ENCODE measurements around the gene MEGF6.

The MEGF6 gene

GRCh38 chr1:3644273-3644672 is 33.0 kb upstream of the MEGF6 start:
- DNase-seq (no peak), ATAC-seq (no peak)

- no peak for ATAC-seq
- DNase-seq = no peak
Observed at GRCh38 chr1:3642919-3643675, 31.8 kb upstream of the MEGF6 start.

- DNase-seq (no peak), ATAC-seq (no peak)
Observed at GRCh38 chr1:3641816-3642215, 30.5 kb upstream of the MEGF6 start.

- no peak for ATAC-seq
- DNase-seq = no peak
Observed at GRCh38 chr1:3641046-3641760, 29.9 kb upstream of the MEGF6 start.

GRCh38 chr1:3640121-3640837 is 29.0 kb upstream of the MEGF6 start:
- no peak for DNase-seq
- ATAC-seq = no peak

- ATAC-seq (no peak), DNase-seq (no peak)
Observed at GRCh38 chr1:3639397-3639911, 28.1 kb upstream of the MEGF6 start.

GRCh38 chr1:3638676-3639075 is 27.4 kb upstream of the MEGF6 start:
- no peak for DNase-seq
- ATAC-seq = no peak

- DNase-seq = no peak
- ATAC-seq = no peak
Observed at GRCh38 chr1:3638027-3638426, 26.7 kb upstream of the MEGF6 start.

- DNase-seq (no peak), ATAC-seq (no peak)
Observed at GRCh38 chr1:3636531-3636930, 25.2 kb upstream of the MEGF6 start.

GRCh38 chr1:3636080-3636479 is 24.8 kb upstream of the MEGF6 start:
- DNase-seq (no peak), ATAC-seq (no peak)

- no peak for ATAC-seq
- DNase-seq = no peak
Observed at GRCh38 chr1:3634059-3634800, 22.9 kb upstream of the MEGF6 start.

GRCh38 chr1:3633344-3634058 is 22.2 kb upstream of the MEGF6 start:
- DNase-seq = no peak
- no peak for ATAC-seq

GRCh38 chr1:3632716-3633343 is 21.5 kb upstream of the MEGF6 start:
- ATAC-seq (no peak), DNase-seq (no peak)

- DNase-seq = no peak
- ATAC-seq = no peak
Observed at GRCh38 chr1:3632298-3632697, 21.0 kb upstream of the MEGF6 start.

GRCh38 chr1:3631320-3632260 is 20.3 kb upstream of the MEGF6 start:
- DNase-seq (no peak), ATAC-seq (no peak)

- ATAC-seq (no peak), DNase-seq (no peak)
Observed at GRCh38 chr1:3630914-3631313, 19.6 kb upstream of the MEGF6 start.

GRCh38 chr1:3630161-3630611 is 18.9 kb upstream of the MEGF6 start:
- ATAC-seq (no peak), DNase-seq (no peak)

GRCh38 chr1:3629561-3630160 is 18.4 kb upstream of the MEGF6 start:
- DNase-seq (no peak), ATAC-seq (no peak)

GRCh38 chr1:3628445-3628844 is 17.1 kb upstream of the MEGF6 start:
- no peak for ATAC-seq
- no peak for DNase-seq

Measured in stimulated activated naive CD8-positive, alpha-beta T cell treated with anti-CD3 and anti-CD28 coated beads, Interleukin-15, Interleukin-2, amounts not matched to agents 100 U/mL and 50 U/mL, for 24 hours (primary cell).